8988T (cell line): ENCODE measurements around the gene KLF6.

Source experiments
- DNase-seq: peaks from one replicate; pipeline ENCODE4 v3.0.0; 2011

KLF6 gene

DNA sequence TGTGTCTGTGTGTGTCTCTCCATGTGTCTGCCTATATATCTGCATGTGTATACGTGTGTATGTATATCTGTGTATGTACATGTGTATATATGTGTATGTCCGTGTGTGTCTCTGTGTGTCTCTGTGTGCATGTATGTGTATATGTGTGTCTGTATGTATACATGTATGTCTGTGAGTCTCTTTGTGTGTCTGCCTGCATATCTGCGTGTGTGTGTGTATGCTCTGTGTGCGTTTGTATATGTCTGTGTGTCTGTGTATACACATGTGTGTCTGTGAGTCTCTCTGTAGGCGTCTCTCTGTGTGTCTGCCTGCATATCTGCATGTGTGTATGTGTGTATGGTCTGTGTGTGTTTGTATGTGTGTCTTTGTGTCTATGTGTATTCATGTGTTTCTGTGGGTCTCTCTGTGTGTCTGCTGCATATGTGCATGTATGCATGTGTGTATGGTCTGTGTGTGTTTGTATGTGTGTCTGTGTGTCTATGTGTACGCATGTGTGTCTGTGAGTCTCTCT, 23.7 kb upstream of the KLF6 start:
- no peak for DNase-seq

- DNase-seq: no peak
Observed at GRCh38 chr10:3807928-3808496, 23.0 kb upstream of the KLF6 start.

DNA sequence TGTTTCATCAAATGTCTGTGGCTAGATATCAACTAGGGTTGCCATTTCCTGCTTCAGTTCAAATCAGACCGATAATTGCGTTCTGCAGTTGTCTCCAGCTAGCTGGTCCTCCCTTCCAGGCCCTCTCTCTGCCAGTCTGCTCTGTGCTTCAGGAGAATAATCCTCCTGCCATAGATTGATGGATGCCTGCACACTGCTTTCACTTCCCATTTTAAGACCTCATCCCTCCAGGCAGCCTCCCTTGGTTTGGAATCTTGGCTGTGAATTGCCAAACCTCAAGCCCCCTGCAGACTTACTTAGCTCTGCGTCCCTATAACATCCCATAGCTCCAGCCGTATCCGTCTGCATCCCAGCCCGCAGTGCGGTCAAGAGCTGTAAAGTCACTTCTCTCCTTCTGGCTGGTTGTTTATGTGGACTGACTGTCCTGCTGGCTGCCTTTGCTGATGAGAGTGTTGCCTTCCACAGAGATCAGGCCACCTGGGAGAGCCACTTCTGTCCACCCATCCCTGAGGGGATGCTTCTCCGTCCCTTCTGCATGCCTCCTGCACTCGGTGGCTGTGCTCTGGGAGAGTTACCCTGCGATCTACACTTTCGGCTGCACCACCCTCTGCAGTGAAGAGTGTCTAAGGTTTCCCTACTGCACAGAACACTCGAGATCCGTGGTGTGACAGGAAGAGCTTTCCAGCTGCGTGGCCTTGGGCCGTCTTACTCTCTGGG, 22.4 kb upstream of the KLF6 start:
- no peak for DNase-seq

DNA sequence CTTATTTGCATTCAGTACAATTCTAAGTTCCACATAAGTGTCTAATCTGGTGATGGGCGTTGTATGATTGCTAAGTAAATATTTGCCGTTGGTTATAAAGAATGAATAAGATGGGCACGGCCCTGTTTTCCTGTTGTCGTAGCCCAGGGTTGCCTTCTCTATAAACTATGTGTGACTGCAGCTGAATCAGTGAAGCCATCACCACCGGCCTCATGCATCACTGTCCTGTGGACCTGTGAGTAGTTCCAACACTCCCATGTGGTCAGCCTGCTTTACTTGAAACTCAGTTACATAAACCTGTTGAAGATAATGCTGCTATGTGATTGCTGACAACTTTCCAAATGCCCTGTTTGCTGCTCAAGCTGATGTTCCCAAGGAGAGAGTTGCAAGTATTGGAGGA, 21.6 kb upstream of the KLF6 start:
- no peak for DNase-seq

DNA sequence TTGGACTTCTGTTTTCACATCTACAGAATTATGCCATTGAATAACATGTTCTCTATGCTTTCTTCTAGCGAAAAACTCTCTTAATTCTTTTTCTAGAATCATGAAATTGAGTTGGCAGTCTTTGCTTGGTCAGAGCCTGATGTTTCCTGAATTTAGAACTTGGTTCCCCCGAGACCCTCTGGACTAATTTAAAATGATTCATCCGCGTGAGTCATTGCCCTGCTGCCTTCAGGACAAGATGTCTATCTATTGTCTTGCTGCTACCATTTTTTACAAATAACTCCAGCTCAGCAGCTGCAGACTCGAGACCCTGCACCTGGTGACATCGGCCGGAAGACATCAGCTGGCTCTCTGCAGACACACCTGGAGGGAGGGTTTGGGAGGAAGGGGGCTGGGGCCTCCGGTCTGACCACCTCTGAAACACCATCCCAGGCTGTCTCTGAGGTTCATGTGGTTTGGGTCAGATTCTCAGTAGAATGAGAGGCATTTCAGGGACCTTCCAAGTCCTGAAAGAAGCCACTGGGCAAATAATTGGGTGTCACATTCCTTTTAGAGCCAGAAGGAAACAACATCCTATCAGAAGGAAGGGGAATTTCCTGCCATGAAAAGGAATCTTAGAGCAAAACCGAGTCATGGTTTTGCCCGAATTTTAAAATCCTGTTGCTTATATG, 20.9 kb upstream of the KLF6 start:
- no peak for DNase-seq

GRCh38 chr10:3805201-3805790, 20.3 kb upstream of the KLF6 start:
- DNase-seq: no peak

DNA sequence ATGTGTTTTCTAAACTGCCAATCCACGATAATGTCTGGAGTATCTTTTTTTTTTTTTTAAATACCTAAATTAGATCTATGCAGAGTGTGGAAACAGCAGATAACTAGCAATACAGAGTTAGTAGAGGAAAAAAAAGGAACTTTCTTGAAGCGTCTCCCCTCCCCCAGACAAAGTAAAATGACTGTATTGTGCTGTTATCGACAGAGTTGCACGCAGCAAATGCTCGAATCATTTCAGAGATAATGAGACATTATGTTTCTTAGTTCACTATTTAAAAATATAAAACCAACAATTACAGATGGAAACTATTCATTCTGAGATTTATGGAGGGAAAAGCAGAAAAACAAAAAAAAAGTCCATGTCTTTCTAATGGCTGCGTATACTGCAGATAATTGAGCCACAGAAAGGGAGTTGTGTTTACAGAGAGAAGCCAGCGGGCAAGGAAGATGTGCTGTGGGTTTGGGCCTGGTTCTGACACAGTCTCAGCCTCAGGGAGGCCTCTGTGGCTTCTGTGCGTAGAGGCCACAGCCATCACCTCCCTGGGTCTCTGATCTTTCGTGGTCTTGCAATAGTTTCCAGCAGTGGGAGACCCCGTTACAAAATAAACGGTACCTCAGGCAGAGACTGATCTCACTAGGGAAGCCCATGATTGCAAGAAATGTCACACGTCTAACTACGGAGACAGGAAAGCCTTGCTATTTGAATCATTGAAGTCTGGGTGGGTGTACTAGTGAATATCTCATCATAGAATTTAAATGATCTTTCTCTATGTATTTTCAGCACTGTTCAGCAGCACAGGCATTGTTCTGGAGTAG, 19.1 kb upstream of the KLF6 start:
- no peak for DNase-seq

DNA sequence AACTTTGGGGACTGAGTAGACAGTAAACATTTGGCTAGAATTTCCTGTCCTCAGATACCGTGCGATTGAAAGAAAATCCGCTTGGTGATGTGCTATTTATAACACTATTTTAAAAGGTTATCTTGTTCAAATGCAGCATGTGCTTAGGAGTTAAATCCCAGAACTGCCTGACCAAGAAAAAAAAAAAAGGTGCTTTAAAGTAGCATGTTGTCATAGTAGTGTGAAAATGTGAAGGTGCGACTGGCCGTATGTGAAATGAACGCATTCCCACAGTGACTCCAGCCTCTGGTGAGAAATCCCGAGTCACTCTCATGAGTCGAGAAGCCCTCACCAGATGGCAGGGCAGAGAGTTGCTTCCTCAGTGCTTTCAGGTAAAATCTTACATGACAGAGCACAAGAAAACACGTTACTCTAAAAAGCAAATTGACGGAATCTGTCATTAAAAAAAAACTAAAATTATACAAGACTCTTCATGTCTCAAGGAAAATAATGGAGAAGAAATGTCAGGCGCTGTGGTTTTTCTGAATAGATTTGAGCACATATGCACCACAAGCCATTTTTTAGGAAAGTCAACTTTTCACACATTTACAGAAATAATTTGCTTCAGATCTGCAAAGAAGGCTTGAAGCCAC, 18.4 kb upstream of the KLF6 start:
- no peak for DNase-seq

GRCh38 chr10:3802526-3803265, 17.7 kb upstream of the KLF6 start:
- no peak for DNase-seq

DNA sequence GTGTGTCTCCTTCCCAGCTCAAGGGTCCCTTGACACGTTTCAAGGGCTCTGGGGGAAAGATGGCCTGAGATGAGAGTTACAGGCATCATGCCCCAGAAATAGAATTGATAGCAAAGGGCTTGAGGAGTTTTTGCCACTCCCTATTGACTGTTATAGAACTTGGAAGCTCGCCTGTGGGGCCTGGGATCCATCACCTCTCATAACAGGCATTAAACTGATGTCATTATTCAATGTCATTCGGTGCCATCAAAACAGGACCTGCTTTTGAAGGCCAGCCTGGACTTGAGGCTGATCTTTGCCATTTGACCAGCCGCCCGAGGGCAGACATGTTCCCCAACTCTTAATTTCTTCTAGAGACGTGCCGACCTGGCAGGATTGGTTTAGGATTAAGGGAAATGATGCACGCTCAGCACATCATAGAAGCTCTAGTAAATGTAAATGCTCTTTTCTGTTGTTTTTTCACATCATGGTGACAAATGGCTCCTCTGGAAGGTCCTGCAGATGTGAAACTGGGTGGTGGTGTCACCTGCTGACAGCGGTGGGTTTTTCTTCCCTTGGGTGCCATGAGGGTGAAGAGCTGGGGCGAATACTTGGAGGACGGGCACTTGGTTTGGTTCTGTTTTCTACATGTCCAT, 16.7 kb upstream of the KLF6 start:
- no peak for DNase-seq

DNA sequence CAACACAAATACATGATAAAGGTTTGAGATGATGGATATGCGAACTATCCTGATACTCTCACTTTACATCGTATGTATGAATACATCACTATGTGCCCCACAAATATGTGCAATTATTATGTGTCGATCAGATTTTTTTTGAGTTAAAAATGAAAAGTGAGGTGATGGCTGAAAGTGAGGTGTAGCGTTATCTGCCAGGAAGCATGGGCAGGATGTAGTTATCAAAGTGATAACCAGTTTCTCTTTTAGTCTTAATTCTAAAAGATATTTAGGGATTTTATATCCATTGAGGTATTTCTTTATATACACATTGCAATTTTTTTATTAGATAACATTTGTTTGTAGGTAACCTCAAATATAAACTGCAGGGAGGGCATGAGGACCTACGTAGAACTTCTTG, 15.6 kb upstream of the KLF6 start:
- DNase-seq: no peak

DNA sequence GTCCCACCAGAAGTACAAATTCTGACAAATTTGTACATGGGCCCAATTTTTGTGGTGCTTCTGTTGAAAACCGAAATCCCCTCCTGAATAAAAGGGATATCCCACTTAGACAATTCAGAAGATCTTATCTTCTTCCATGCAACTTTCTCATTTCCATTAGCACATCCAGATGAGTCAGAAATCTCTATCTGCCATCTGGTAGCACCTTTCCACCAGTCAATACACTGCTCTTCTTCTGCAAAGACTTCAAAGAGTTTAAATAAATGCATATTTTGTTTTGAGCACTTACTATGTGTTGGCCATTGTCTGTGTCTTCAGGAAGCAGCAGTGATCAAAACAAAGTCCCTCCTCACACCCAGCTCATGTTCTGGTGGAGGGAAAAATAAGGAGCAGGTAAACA, 12.7 kb upstream of the KLF6 start:
- no peak for DNase-seq

DNA sequence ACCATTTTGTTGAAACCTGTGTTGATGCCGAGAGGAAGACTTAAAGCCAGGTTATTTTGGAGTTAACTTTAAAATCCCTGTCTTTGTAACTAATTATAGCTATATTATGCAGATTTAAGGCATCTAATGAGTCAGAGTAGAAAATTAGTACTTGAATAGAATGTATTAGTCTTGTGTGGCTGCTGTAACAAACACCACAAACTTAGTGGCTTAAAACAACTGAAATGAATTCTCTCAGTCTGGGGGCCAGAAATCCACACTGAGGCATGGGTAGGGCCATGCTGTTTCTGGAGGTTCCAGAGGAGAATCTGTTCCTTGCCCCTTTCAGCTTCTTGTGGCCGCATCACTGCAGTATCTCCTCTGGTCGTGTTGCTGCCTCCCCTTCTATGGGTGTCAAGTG, 8.5 kb upstream of the KLF6 start:
- DNase-seq: no peak

DNA sequence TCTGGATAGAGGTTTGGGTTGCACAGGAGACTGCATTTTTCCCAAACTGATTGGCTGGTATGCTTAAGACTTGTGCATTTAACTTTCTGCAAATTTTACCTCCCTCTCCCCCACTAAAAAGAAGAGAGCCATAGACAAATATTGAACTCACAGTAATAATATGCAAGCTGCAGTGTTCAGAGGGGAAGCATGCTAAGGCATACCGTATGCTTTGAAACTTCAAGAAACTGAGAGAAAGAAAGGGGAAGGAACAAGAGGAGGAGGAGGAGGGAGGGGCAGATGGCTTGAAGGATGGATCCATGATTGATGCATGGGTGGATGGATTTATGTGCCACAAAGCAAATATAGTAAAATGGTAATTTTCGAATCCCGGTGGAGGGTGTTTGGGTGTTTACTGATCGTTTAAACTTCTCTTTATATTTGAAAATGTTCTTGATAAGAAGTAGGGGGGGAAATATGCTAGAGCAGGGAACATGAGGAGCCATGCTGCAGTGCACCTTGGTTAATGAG, 7.8 kb upstream of the KLF6 start:
- DNase-seq: no peak

DNA sequence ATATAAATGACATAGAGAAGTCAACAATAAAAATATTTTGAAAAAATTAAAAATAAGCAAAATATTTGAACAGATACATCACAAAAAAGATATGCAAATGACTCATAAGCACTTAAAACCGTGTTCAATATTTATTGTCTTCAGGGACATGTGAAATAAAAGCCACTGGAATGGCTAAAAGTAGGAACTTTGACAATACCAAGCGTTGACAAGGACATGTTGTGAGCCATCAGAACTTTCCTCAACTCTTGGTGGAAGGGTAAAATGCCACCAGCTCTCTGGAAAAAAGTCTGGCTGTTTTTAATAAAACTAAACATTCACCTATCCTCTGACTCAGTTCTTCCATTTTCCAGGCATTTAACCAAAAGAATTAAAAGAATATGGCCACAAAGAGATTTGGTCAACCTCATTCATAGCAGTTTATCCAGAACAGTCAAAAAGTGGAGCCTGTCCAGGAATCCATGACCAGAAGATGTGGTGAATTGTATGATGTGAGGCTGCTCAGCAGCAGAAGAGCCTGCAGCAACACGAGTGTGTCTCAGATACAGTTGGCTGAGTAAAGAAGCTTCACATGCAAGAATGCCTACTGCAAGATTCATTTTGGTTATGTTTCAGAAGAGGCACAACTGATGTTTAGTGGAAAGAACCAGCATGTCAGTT, 7.1 kb upstream of the KLF6 start:
- no peak for DNase-seq

- no peak for DNase-seq
Observed at GRCh38 chr10:3790858-3791257, 5.8 kb upstream of the KLF6 start.

DNA sequence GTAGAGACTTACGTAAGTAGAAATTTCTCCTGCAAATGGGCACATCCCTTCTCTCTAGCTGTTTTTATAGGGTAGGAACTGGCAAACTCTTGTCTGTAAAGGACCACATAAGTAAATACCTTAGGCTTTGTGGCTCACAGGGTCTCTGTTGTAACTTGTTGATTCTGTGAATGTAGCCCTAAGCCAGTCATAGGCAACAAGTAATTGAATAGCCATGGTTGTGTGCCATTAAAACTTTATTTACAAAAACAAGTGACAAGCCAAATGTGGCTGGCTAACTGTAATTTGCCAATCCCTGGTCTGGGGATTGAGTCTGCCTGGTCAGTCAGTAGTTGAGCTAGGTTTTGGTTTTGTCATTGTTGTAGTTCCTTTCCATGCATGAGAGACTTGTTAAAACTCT, 5.3 kb upstream of the KLF6 start:
- DNase-seq: no peak

DNA sequence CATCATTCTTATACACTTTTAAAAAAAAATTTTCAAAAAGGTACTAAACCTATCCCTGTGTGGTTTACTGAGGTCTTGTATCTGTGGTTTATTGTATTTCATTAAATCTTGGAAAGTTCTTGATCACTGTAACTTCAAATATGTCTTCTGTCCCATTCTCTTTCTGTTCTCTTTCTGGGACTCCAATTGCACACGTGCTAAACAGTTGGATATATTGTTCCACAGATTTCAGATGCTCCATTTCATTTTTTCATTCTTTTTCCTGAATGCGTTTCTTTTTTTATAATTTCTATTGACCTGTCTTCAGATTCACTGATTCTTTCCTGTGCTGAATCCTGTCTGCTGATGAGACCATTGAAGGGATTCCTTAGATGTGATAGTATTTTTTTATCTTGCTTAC, 4.6 kb upstream of the KLF6 start:
- no peak for DNase-seq

GRCh38 chr10:3787816-3788215, 2.8 kb upstream of the KLF6 start:
- DNase-seq: no peak

- no peak for DNase-seq
Observed at GRCh38 chr10:3787016-3787400, 2.0 kb upstream of the KLF6 start.
